IPS DF 19.7 (cell line): Measurements from ENCODE around the gene ELMOD2.
A peak's percentile ranks its signal among the peaks of the same experiment; 100 is the strongest.

Experiments
- DNase-seq: peaks from one replicate; pipeline ENCODE4 v3.0.0-alpha.2; 2013; ENCODE audit warnings: low read depth, low spot score

The ELMOD2 gene

GRCh38 chr4:140581078-140581477 lies 57.1 kb downstream of the ELMOD2 start:
- no peak for DNase-seq

- DNase-seq: no peak
Observed at GRCh38 chr4:140584439-140584838, 60.5 kb downstream of the ELMOD2 start.

GRCh38 chr4:140595065-140595464 lies 71.1 kb downstream of the ELMOD2 start:
- peak; percentile 60 for DNase-seq

- DNase-seq: no peak
Observed at GRCh38 chr4:140600408-140600807, 76.4 kb downstream of the ELMOD2 start.

- DNase-seq: no peak
Observed at GRCh38 chr4:140602714-140603113, 78.7 kb downstream of the ELMOD2 start.

- DNase-seq: no peak
Observed at GRCh38 chr4:140603286-140603685, 79.3 kb downstream of the ELMOD2 start.
